ENCODE data around the gene RPS2. TPM values are rescaled to one million over a fixed set of nuclear protein-coding genes. Genes with fewer than 3 reads are reported as not detected.

RPS2 gene
- total and polyA plus RNA-seq, 2 of the 8 experiments (the other 6 are each of a cell fraction or from before 2014, with no cell fraction given): 4,042 to 16,783 TPM

- Histone ChIP-seq H4K5ac (ENCODE audit: insufficient read length, low read depth, low read length) (no peak overlapping the region), H3K27me3 (replicated peaks in 1 of 4; ENCODE audit: control insufficient read depth in 3 of 4, extremely low read depth in 1 of 4, insufficient read depth in 3 of 4, low read length in 3 of 4) (no peaks in the 10 kb centered on the region), H4K20me1 (replicated peaks in 1 of 2; ENCODE audit: control insufficient read depth in 1 of 2, insufficient read depth in 2 of 2, low read length in 2 of 2) (peaks cover 15 to 39% of the 10 kb centered on the region in 2 experiments), H2BK12ac (ENCODE audit: low read depth, low read length) (no peak overlapping the region), H2AK5ac (ENCODE audit: low read depth, low read length) (no peak overlapping the region), H2BK5ac (ENCODE audit: low read depth, low read length) (no peak overlapping the region), H2BK15ac (ENCODE audit: low read length) (no peak overlapping the region), H3K23ac (ENCODE audit: insufficient read length) (no peak overlapping the region), H2BK120ac (replicated peaks; ENCODE audit: low read depth, low read length) (no peak overlapping the region), H3K9ac (replicated peaks in 1 of 4; ENCODE audit: extremely low read depth in 1 of 4, low read depth in 3 of 4, low read length in 3 of 4) (no peak overlapping the region), H3K4ac (replicated peaks; ENCODE audit: insufficient read length, low read depth, low read length) (no peak overlapping the region), H3K79me2 (ENCODE audit: control insufficient read depth in 1 of 2, insufficient read depth in 2 of 2, low read length in 2 of 2) (peaks cover 0 to 9% of the 10 kb centered on the region in 2 experiments; a peak in 2 of 4 replicates), H3K9me3 (ENCODE audit: insufficient read depth in 2 of 2, low read depth in 1 of 2, low read length in 1 of 2) (no peaks in the 10 kb centered on the region), H3K56ac (replicated peaks; ENCODE audit: insufficient read length, low read depth, low read length) (no peak overlapping the region), H2BK20ac (ENCODE audit: low read length) (no peak overlapping the region), H3K23me2 (ENCODE audit: low read depth, low read length) (no peaks in the 10 kb centered on the region), H3K27ac (ENCODE audit: low read depth, low read length) (no peak overlapping the region), H4K91ac (replicated peaks; ENCODE audit: insufficient read length, low read length) (no peak overlapping the region), H3K79me1 (ENCODE audit: low read depth, low read length) (no peaks in the 10 kb centered on the region), H3K4me2 (ENCODE audit: insufficient read depth in 1 of 2, low read depth in 2 of 2, low read length in 2 of 2) (no peak overlapping the region), H3K4me3 (ENCODE audit: extremely low read depth in 1 of 4, insufficient read depth in 2 of 4, low read depth in 3 of 4, low read length in 4 of 4) (no peak overlapping the region), H3K18ac (ENCODE audit: extremely low read depth, low read length) (no peak overlapping the region), H3K4me1 (replicated peaks in 1 of 4; ENCODE audit: control insufficient read depth in 3 of 4, insufficient read depth in 4 of 4, low read length in 3 of 4) (peaks cover 0 to 13% (median 7%) of the 10 kb centered on the region in 4 experiments; a peak in 5 of 7 replicates), H2AFZ (ENCODE audit: low read length) (no peak overlapping the region), H3K14ac (ENCODE audit: insufficient read length) (no peak overlapping the region), H4K8ac (ENCODE audit: extremely low read depth, insufficient read depth, low read length) (no peak overlapping the region), H3K36me3 (ENCODE audit: control insufficient read depth in 2 of 4, insufficient read depth in 4 of 4, low read length in 3 of 4) (peaks cover 24 to 52% (median 42%) of the 10 kb centered on the region in 4 experiments)
- CTCF ChIA-PET (ENCODE audit: partially characterized antibody): interaction anchor here (0.6 to 2.8 kb wide), 4 partner anchors 16 to 393 kb away, joined by 3 to 8 read pairs (median 4); no protein-coding TSS in a partner anchor
- WGBS, 2 experiments (ENCODE audit: extremely low coverage in 1 of 2, insufficient coverage in 1 of 2, insufficient read length in 1 of 2, insufficient replicate concordance in 2 of 2, low coverage in 1 of 2, low lambda C conversion rate in 2 of 2, missing lambda C conversion rate in 1 of 2): 90% methylated on average over 19 of the region's 28 CpGs; no CpG with 5 or more reads in 1 of the 2 experiments
- FAIRE-seq: no peak
- DNase-seq (ENCODE audit: low read depth in 1 of 2, low spot score in 2 of 2): no peak
- POLR2A ChIA-PET (ENCODE audit: partially characterized antibody): interaction anchor here (2.1 to 28.2 kb wide), 4 partner anchors 21 to 155 kb away, joined by 5 to 736 read pairs (median 8); partner anchors contain the start of genes NDUFB10, RNF151, RPS2 and TBL3
- no peak for TF ChIP-seq KDM4A (IDR thresholded peaks at IDR 0.05; ENCODE audit: low read depth, low read length, severe bottlenecking)
- TF ChIP-seq TAF1 (IDR thresholded peaks at IDR 0.05; ENCODE audit: low read depth, low read length): no peak
- TF ChIP-seq HDAC2 (IDR thresholded peaks at IDR 0.05; ENCODE audit: borderline replicate concordance in 1 of 2, low read depth in 2 of 2, low read length in 2 of 2): no peak
- no peak for TF ChIP-seq BACH1 (IDR thresholded peaks at IDR 0.05; ENCODE audit: low read length)
- no peak for TF ChIP-seq POLR2AphosphoS5 (IDR thresholded peaks at IDR 0.05; ENCODE audit: low read depth, low read length)
- TF ChIP-seq RNF2 (IDR thresholded peaks at IDR 0.05; ENCODE audit: borderline replicate concordance, low read depth, low read length, missing control alignments, poor library complexity, severe bottlenecking): no peak
- no peak for TF ChIP-seq POU5F1 (IDR thresholded peaks at IDR 0.05; ENCODE audit: low read depth, low read length)
- TF ChIP-seq SP2 (IDR thresholded peaks at IDR 0.05; ENCODE audit: low read length): no peak
- TF ChIP-seq E2F6 (IDR thresholded peaks at IDR 0.05): no peak
Observed at GRCh38 chr16:1999866-2000514, 35.4 kb upstream of the RPS2 start.

Data from H1 (cell line).